IMR-90 (cell line): ENCODE results near the gene ITPK1. TPM values are rescaled to one million over a fixed set of nuclear protein-coding genes. Genes with fewer than 3 reads are reported as not detected.

ENCODE experiments used
- ATAC-seq: fragments of 200-7000 bp; cut with Tn5 transposase; 2 replicates; pipeline ENCODE4 v1.9.1; 2020; ENCODE audit warnings: low read depth, mild to moderate bottlenecking, moderate library complexity
- BruUV-seq: library from RNA; stranded (reverse); fragments of 400-500 nt; replicated peaks from 2 replicates; lab custom pipeline; 2021; lab: Mats Ljungman, UMichigan
- CTCF ChIA-PET: fragments of 300-600 bp; formaldehyde crosslinking; extraction: SDS; loops from one replicate; lab custom pipeline; 2021; ENCODE audit warnings: antibody characterized with exemption; lab: Yijun Ruan, JAX
- POLR2A ChIA-PET: fragments of 300-600 bp; sonication (Branson Sonifier 250); formaldehyde crosslinking; loops from one replicate; lab custom pipeline; 2022; ENCODE audit warnings: antibody characterized with exemption; ENCODE audit not compliant: unreplicated experiment; lab: Charles Lee
- DNase-seq: peaks from one replicate; pipeline ENCODE4 v3.0.0; 2013
- H2AFZ ChIP-seq: replicated peaks from 2 replicates; pipeline ENCODE3; 2013; ENCODE audit warnings: low read length, mild to moderate bottlenecking; ENCODE audit not compliant: poor library complexity
- H2AK5ac ChIP-seq: 2 replicates; pipeline ENCODE4 v1.6.1; 2013; ENCODE audit warnings: low read depth, low read length, inconsistent platforms
- H2AK9ac ChIP-seq: replicated peaks from 2 replicates; pipeline ENCODE3; 2013; ENCODE audit warnings: mild to moderate bottlenecking, low read depth, low read length, moderate library complexity; ENCODE audit not compliant: poor library complexity
- H2BK120ac ChIP-seq: 2 replicates; pipeline ENCODE4 v1.6.1; 2013; ENCODE audit warnings: low read depth, low read length, inconsistent platforms
- H2BK15ac ChIP-seq: 3 replicates; pipeline ENCODE4 v1.6.1; 2013; ENCODE audit warnings: low read depth, low read length, inconsistent platforms
- H2BK20ac ChIP-seq: 2 replicates; pipeline ENCODE4 v1.6.1; 2013; ENCODE audit warnings: low read depth, mild to moderate bottlenecking, inconsistent platforms, low read length, moderate library complexity
- H2BK5ac ChIP-seq: 2 replicates; pipeline ENCODE4 v1.6.1; 2013; ENCODE audit warnings: mild to moderate bottlenecking, low read depth, low read length, inconsistent platforms; ENCODE audit not compliant: poor library complexity, severe bottlenecking
- H3K14ac ChIP-seq: replicated peaks from 2 replicates; pipeline ENCODE4 v1.6.1; 2013; ENCODE audit warnings: low read depth, low read length, inconsistent platforms
- H3K18ac ChIP-seq: 2 replicates; pipeline ENCODE4 v1.6.1; 2013; ENCODE audit warnings: low read depth, low read length, control low read depth
- H3K23ac ChIP-seq: 2 replicates; pipeline ENCODE4 v1.6.1; 2013; ENCODE audit warnings: low read depth, low read length, inconsistent platforms
- H3K27ac ChIP-seq: 2 replicates; pipeline ENCODE4 v1.5.1; 2013; ENCODE audit warnings: mild to moderate bottlenecking, control low read depth, low read length; ENCODE audit not compliant: insufficient read depth
- H3K27me3 ChIP-seq: 2 replicates; pipeline ENCODE4 v1.6.1; 2013; ENCODE audit warnings: low read length; ENCODE audit not compliant: control insufficient read depth, insufficient read depth
- H3K36me3 ChIP-seq: 2 replicates; pipeline ENCODE4 v1.6.1; 2013; ENCODE audit warnings: low read length, mixed read lengths; ENCODE audit not compliant: control insufficient read depth, insufficient read depth
- H3K4ac ChIP-seq: 2 replicates; pipeline ENCODE4 v1.6.1; 2013; ENCODE audit warnings: low read depth, low read length, inconsistent platforms
- H3K4me1 ChIP-seq: 2 replicates; pipeline ENCODE4 v1.6.1; 2013; ENCODE audit warnings: low read length, mixed read lengths; ENCODE audit not compliant: control insufficient read depth, insufficient read depth
- H3K4me2 ChIP-seq: 2 replicates; pipeline ENCODE4 v1.6.1; 2013; ENCODE audit warnings: low read depth, mild to moderate bottlenecking, control low read depth, low read length, moderate library complexity
- H3K4me3 ChIP-seq: 2 replicates; pipeline ENCODE4 v1.5.1; 2013; ENCODE audit warnings: low read depth, mild to moderate bottlenecking, control low read depth, low read length, moderate library complexity; ENCODE audit not compliant: insufficient read depth
- H3K56ac ChIP-seq: 2 replicates; pipeline ENCODE4 v1.6.1; 2013; ENCODE audit warnings: low read length, inconsistent platforms; ENCODE audit not compliant: insufficient read depth; ENCODE audit errors: extremely low read depth
- H3K79me1 ChIP-seq, 2 experiments: 2 replicates each; pipeline ENCODE4 v1.6.1; 2013; ENCODE audit warnings: low read length in 2 of 2, inconsistent platforms in 1 of 2, low read depth in 1 of 2
- H3K9ac ChIP-seq: 2 replicates; pipeline ENCODE4 v1.6.1; 2013; ENCODE audit warnings: low read depth, low read length, control low read depth
- H3K9me1 ChIP-seq: 2 replicates; pipeline ENCODE4 v1.6.1; 2013; ENCODE audit warnings: low read length, inconsistent platforms; ENCODE audit not compliant: insufficient read depth
- H3K9me3 ChIP-seq: 2 replicates; pipeline ENCODE4 v1.6.1; 2013; ENCODE audit warnings: low read length; ENCODE audit not compliant: control insufficient read depth, insufficient read depth
- H4K20me1 ChIP-seq: 2 replicates; pipeline ENCODE4 v1.6.1; 2013; ENCODE audit warnings: low read length, inconsistent platforms; ENCODE audit not compliant: insufficient read depth
- H4K5ac ChIP-seq: 2 replicates; pipeline ENCODE4 v1.6.1; 2013; ENCODE audit warnings: mild to moderate bottlenecking, low read depth, low read length, control low read depth
- H4K8ac ChIP-seq, 2 experiments: 2 replicates each; pipeline ENCODE4 v1.6.1; 2013; ENCODE audit warnings: low read depth in 2 of 2, low read length in 2 of 2, control low read depth in 1 of 2, inconsistent platforms in 1 of 2
- H4K91ac ChIP-seq: 2 replicates; pipeline ENCODE4 v1.6.1; 2013; ENCODE audit warnings: low read depth, low read length, inconsistent platforms; ENCODE audit not compliant: insufficient read depth
- CHD1 ChIP-seq: IDR thresholded peaks from 2 replicates; pipeline ENCODE4 v1.6.1; 2012; ENCODE audit warnings: low read depth, low read length, improper control_type of control experiment
- CTCF ChIP-seq: conservative IDR thresholded peaks from 2 replicates; pipeline ENCODE4 v1.5.1; 2012; ENCODE audit warnings: mild to moderate bottlenecking, low read depth, low read length, improper control_type of control experiment
- POLR2A ChIP-seq: IDR thresholded peaks from 2 replicates; pipeline ENCODE4 v1.6.1; 2012; ENCODE audit warnings: mild to moderate bottlenecking, low read depth, low read length
- RCOR1 ChIP-seq: IDR thresholded peaks from 2 replicates; pipeline ENCODE4 v1.6.1; 2012; ENCODE audit warnings: mild to moderate bottlenecking, low read length, improper control_type of control experiment; ENCODE audit not compliant: insufficient replicate concordance
- WGBS, 2 experiments: methylation state at CpG; one replicate each; pipeline versions ENCODE4 v1.1.5 to v1.1.7; 2013; ENCODE audit warnings: missing lambda C conversion rate in 2 of 2; ENCODE audit not compliant: insufficient read length in 1 of 2; ENCODE audit errors: extremely low coverage in 2 of 2; 5-methylcytosine and 5-hydroxymethylcytosine counted together
- dilution Hi-C: fragments of 300-500 bp; cut with HindIII; formaldehyde crosslinking; loops from one replicate; pipeline ENCODE4 v1.14.3; 2018; ENCODE audit warnings: low sequenced_read_pairs; ENCODE audit not compliant: unreplicated experiment
- in situ Hi-C: fragments of 300-500 bp; cut with MboI; formaldehyde crosslinking; loops from 3 replicates; pipeline ENCODE4 v1.14.3; 2019; ENCODE audit warnings: low sequenced_read_pairs, inconsistent platforms, mixed read lengths
- intact Hi-C: fragments of 100-400 bp; cut with micrococcal nuclease; formaldehyde crosslinking; loops from 2 replicates; pipeline ENCODE4 v1.10.0; 2022
- polyA plus RNA-seq, 3 experiments: library from polyadenylated mRNA; depleted of rRNA; stranded (reverse); fragments of >200 nt; gene quantifications; 2 replicates each; pipeline ENCODE4 v1.2.3, GENCODE V29; 2012; ENCODE audit warnings: low replicate concordance in 1 of 3
- total RNA-seq: library from RNA; depleted of rRNA; stranded (reverse); fragments of >200 nt; gene quantifications from 2 replicates; pipeline ENCODE4 v1.2.3, GENCODE V29; 2012

ITPK1 gene
- total and polyA plus RNA-seq, 2 of the 4 experiments (the other 2 are of a cell fraction): 21.7 to 26.9 TPM

- Histone ChIP-seq H2BK20ac (no peak overlapping the region), H3K79me1 (no peaks in the 10 kb centered on the region), H3K4me1 (no peaks in the 10 kb centered on the region), H3K36me3 (no peaks in the 10 kb centered on the region), H3K14ac (no peak overlapping the region), H4K20me1 (no peaks in the 10 kb centered on the region), H3K56ac (no peak overlapping the region), H3K9ac (no peak overlapping the region), H3K27ac (no peak overlapping the region), H2BK120ac (no peak overlapping the region), H3K4me3 (no peak overlapping the region), H3K27me3 (peaks cover 15% of the 10 kb centered on the region; the same call in 1 of the 2 replicates), H3K9me1 (no peaks in the 10 kb centered on the region), H3K4me2 (no peak overlapping the region), H2AFZ (no peak overlapping the region), H4K8ac (no peak overlapping the region), H3K9me3 (no peaks in the 10 kb centered on the region), H3K4ac (no peak overlapping the region), H4K5ac (no peak overlapping the region), H2AK9ac (peak overlapping the region; percentile 16), H2BK15ac (no peak overlapping the region), H3K18ac (no peak overlapping the region), H3K23ac (no peak overlapping the region), H2AK5ac (no peak overlapping the region), H2BK5ac (no peak overlapping the region), H4K91ac (no peak overlapping the region)
- 93% methylated on average over 14 of the region's 15 CpGs; no CpG with 5 or more reads in 1 of the 2 experiments for WGBS, 2 experiments
- intact Hi-C loops (no loop called here), dilution Hi-C loops (no loop called here), in situ Hi-C loops (no loop called here)
- ChIA-PET POLR2A (no interaction called here), CTCF (interaction anchor here (0.5 kb wide), 1 partner anchor 1528 kb away, joined by 3 read pairs; no protein-coding TSS in a partner anchor)
- ATAC-seq: no peak
- BruUV-seq: no TSS peak
- TF ChIP-seq RCOR1: no peak
- TF ChIP-seq POLR2A: no peak
- no peak for TF ChIP-seq CTCF
- TF ChIP-seq CHD1: no peak
- DNase-seq: no peak
Measured at GRCh38 chr14:92920001-92920400, 195.7 kb downstream of the ITPK1 start.
